ENCODE data around the gene CELSR2. TPM values are rescaled to one million over a fixed set of nuclear protein-coding genes. Genes with fewer than 3 reads are reported as not detected.

The CELSR2 gene
- total and polyA plus RNA-seq, 2 of the 8 experiments (the other 6 are each of a cell fraction or from before 2014, with no cell fraction given) = 12.0 to 27.7 TPM

GRCh38 chr1:109254621-109255096 lies 5.3 kb downstream of the CELSR2 start:
- peaks cover 3 to 7% of the 10 kb centered on the region in 2 experiments for H4K20me1 ChIP-seq (replicated peaks in 1 of 2; ENCODE audit: control insufficient read depth in 1 of 2, insufficient read depth in 2 of 2, low read length in 2 of 2)
- H2BK5ac ChIP-seq (ENCODE audit: low read depth, low read length) = peak overlapping the region; percentile 40; the same call in 1 of the 2 replicates
- H3K56ac ChIP-seq (replicated peaks; ENCODE audit: insufficient read length, low read depth, low read length) = no peak overlapping the region
- TF ChIP-seq SRF (IDR thresholded peaks at IDR 0.05; ENCODE audit: low read depth, low read length) (no peak), CTCF (IDR thresholded peaks at IDR 0.05; ENCODE audit: control extremely low read depth in 1 of 3, insufficient read depth in 1 of 3, low read depth in 1 of 3, low read length in 3 of 3) (peak in 2 of 3 experiments; percentile 12 to 18; a peak in 2 of 4 replicates), ASH2L (IDR thresholded peaks at IDR 0.05; ENCODE audit: low read length) (peak; percentile 7)
- peak overlapping the region; percentile 44 to 47; a peak in 3 of 4 replicates for H3K4me2 ChIP-seq (ENCODE audit: insufficient read depth in 1 of 2, low read depth in 2 of 2, low read length in 2 of 2)
- no peak overlapping the region for H2AFZ ChIP-seq (ENCODE audit: low read length)
- no peak overlapping the region for H2BK120ac ChIP-seq (replicated peaks; ENCODE audit: low read depth, low read length)
- CTCF ChIA-PET (ENCODE audit: partially characterized antibody) = interaction anchor here (0.9 to 28.7 kb wide), 14 partner anchors 10 to 155 kb away, joined by 3 to 651 read pairs (median 4); partner anchors contain the start of genes SARS1 and SORT1
- peak overlapping the region; percentile 18 for H4K91ac ChIP-seq (replicated peaks; ENCODE audit: insufficient read length, low read length)
- H3K14ac ChIP-seq (ENCODE audit: insufficient read length) = no peak overlapping the region
- peaks cover 3% of the 10 kb centered on the region; the same call in 1 of the 2 replicates for H3K23me2 ChIP-seq (ENCODE audit: low read depth, low read length)
- H3K4ac ChIP-seq (replicated peaks; ENCODE audit: insufficient read length, low read depth, low read length) = no peak overlapping the region
- no peak for FAIRE-seq
- peak overlapping the region; percentile 90; the same call in 1 of the 2 replicates for H2BK12ac ChIP-seq (ENCODE audit: low read depth, low read length)
- peak overlapping the region; percentile 43; the same call in 1 of the 2 replicates for H2BK20ac ChIP-seq (ENCODE audit: low read length)
- H4K8ac ChIP-seq (ENCODE audit: extremely low read depth, insufficient read depth, low read length) = 0 out of 2 replicates have a peak overlapping the region, but pooled peaks have one; percentile 4
- H2AK5ac ChIP-seq (ENCODE audit: low read depth, low read length) = peak overlapping the region; percentile 60; the same call in 1 of the 2 replicates
- H3K23ac ChIP-seq (ENCODE audit: insufficient read length) = no peak overlapping the region
- peaks cover 5 to 40% (median 32%) of the 10 kb centered on the region in 4 experiments for H3K4me1 ChIP-seq (replicated peaks in 1 of 4; ENCODE audit: control insufficient read depth in 3 of 4, insufficient read depth in 4 of 4, low read length in 3 of 4)
- peaks cover 0 to 10% (median 8%) of the 10 kb centered on the region in 4 experiments; a peak in 5 of 7 replicates for H3K27me3 ChIP-seq (replicated peaks in 1 of 4; ENCODE audit: control insufficient read depth in 3 of 4, extremely low read depth in 1 of 4, insufficient read depth in 3 of 4, low read length in 3 of 4)
- no peaks in the 10 kb centered on the region; a peak in 2 of 4 replicates for H3K9me3 ChIP-seq (ENCODE audit: insufficient read depth in 2 of 2, low read depth in 1 of 2, low read length in 1 of 2)
- peak overlapping the region in 1 of 4 experiments; percentile 19; a peak in 1 of 8 replicates for H3K4me3 ChIP-seq (ENCODE audit: extremely low read depth in 1 of 4, insufficient read depth in 2 of 4, low read depth in 3 of 4, low read length in 4 of 4)
- POLR2A ChIA-PET (ENCODE audit: partially characterized antibody) = interaction anchor here (0.6 to 12.2 kb wide), 9 partner anchors 8 to 154 kb away, joined by 3 to 252 read pairs (median 5); partner anchors contain the start of genes PSRC1 and SARS1
- H3K9ac ChIP-seq (replicated peaks in 1 of 4; ENCODE audit: extremely low read depth in 1 of 4, low read depth in 3 of 4, low read length in 3 of 4) = no peak overlapping the region
- DNase-seq (ENCODE audit: low read depth in 1 of 2, low spot score in 2 of 2) = no peak
- peak overlapping the region; percentile 6; the same call in 1 of the 2 replicates for H3K27ac ChIP-seq (ENCODE audit: low read depth, low read length)
- H2BK15ac ChIP-seq (ENCODE audit: low read length) = peak overlapping the region; percentile 32; the same call in 1 of the 2 replicates
- H3K79me1 ChIP-seq (ENCODE audit: low read depth, low read length) = peaks cover 13% of the 10 kb centered on the region; the same call in 1 of the 2 replicates
- peaks cover 0 to 35% of the 10 kb centered on the region in 2 experiments; a peak in 1 of 4 replicates for H3K79me2 ChIP-seq (ENCODE audit: control insufficient read depth in 1 of 2, insufficient read depth in 2 of 2, low read length in 2 of 2)
- peak overlapping the region; percentile 8 for H4K5ac ChIP-seq (ENCODE audit: insufficient read length, low read depth, low read length)
- H3K36me3 ChIP-seq (ENCODE audit: control insufficient read depth in 2 of 4, insufficient read depth in 4 of 4, low read length in 3 of 4) = peaks cover 0 to 11% (median 4%) of the 10 kb centered on the region in 4 experiments; a peak in 5 of 8 replicates
- H3K18ac ChIP-seq (ENCODE audit: extremely low read depth, low read length) = peak overlapping the region; percentile 78
- WGBS, 2 experiments (ENCODE audit: extremely low coverage in 1 of 2, insufficient coverage in 1 of 2, insufficient read length in 1 of 2, insufficient replicate concordance in 2 of 2, low coverage in 1 of 2, low lambda C conversion rate in 2 of 2, missing lambda C conversion rate in 1 of 2) = 85% methylated on average over 7 of the region's 7 CpGs; no CpG with 5 or more reads in 1 of the 2 experiments

All from H1 (cell line).